ENCODE measurements around the gene PDIK1L. TPM values are rescaled to one million over a fixed set of nuclear protein-coding genes. Genes with fewer than 3 reads are reported as not detected.

Gene PDIK1L
- total RNA-seq, 1 donor from 2014 or later = 11.2 TPM

DNA sequence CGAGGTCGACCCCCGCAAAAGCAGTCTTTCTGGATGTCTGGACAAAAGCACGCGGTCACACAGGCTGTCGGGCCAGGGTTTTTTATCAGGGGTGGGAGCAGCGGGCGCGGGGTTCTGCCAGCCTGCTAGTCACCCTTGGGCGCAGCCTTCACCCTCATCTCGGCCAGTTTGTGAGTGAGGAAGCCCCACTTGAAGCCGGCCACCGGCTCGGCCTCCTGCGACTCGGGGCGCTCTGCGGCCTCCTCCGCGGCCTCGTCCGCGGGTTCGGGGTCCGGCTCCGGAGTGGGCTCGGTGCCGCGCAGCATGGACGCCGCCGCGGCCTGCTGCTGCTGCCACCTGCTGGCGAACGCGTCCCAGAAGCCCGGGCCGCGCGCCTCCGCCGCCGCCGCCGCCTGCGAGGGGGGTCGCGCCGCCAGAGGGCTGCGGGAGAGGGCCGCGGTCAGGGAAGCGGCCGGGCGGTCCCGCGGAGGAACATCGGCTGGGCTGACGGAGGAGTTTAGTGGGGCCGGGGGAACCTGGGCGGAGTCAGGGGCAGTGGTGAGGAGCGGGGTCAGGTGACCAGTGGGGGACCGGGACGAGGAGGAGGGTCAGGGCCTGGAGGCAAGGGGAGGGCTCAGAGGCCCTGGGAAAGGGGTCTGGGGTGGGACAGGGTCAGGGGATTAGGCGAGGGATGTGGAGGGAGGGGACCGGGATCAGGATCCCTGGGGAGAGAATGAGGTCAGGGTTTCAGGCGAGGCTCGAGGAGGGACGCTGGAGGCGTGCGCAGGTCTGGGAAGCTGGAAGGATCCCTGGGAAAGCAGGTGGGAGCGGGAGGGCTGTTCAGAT is 52.6 kb downstream of the PDIK1L start:
- intact Hi-C loops (cut with DNase I) = no loop called here
- peak; percentile 37 for ATAC-seq
- no peak for DNase-seq (ENCODE audit: low spot score)

DNA sequence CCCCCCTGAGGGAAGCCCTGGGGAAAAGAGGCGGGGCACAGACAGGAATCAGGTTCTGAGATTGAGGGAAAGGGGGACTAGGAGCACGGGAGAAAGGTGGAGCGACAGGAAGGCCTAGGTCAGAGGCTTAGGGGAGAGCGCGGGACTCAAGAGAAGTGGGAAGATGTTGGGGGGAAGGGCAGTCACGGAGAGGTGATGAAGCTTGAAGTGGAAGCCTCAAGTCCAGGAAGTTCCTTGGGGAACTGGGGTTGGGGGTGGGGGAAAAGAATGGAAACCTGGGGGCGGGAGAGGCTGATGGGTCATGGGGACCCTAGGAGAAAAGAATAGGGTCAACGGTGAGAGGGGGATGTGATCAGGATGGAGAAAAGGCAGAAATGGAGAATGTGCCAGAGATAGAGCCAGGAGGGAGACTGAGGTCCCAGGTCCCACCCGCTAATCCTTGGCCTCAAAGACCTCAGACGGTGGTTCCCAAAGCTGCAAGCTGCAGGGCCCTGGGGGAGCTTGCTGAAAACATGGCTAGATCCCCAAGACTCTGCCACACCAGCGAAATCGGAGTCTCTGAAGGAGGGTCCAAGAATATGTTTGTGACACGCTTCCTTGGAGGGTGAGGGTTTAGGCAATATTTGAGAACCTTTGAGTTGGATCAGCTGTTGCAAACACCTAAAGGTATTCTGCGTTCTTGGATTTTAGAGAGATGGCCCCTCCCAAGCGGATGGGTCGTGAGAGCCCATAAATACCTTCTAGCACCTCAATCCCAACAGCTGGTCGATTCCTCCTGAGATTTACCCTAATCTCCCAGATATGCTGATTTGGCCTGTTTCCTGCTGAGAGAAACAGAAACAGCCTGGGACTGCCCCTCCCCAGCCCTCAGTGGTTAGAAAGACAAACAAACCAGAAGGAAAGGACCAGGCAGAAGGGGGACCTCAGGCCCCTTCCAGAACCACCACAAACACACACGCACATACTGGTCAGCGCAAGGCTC is 53.5 kb downstream of the PDIK1L start:
- intact Hi-C loops (cut with DNase I) = no loop called here
- ATAC-seq (no peak), DNase-seq (ENCODE audit: low spot score) (no peak)

DNA sequence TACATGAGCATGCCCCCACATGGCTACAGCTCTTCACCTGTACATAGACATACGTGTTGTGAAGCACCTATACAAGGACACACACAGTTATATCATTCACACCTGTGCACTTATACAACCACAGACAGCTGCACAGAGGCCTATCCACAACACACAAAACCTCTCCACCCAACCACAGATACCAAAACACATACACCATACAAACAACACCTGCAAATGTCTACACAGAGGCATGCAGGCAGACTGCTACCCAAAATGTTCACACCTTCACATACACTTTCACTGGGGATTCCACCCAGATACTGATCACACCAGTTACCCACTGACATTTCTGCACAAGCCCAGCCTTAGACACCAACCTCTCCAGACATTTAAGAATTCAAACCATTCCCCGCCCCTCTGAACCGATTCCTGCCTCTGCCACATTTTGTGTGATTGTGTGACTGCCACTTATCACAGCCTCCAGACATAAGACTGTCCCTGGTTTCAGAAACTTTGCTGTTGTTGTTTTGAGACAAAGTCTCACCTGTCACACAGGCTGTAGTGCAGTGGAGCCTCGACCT is 55.2 kb downstream of the PDIK1L start:
- DNase-seq (ENCODE audit: low spot score) (no peak), ATAC-seq (no peak)
- intact Hi-C loops (cut with DNase I) = no loop called here

DNA sequence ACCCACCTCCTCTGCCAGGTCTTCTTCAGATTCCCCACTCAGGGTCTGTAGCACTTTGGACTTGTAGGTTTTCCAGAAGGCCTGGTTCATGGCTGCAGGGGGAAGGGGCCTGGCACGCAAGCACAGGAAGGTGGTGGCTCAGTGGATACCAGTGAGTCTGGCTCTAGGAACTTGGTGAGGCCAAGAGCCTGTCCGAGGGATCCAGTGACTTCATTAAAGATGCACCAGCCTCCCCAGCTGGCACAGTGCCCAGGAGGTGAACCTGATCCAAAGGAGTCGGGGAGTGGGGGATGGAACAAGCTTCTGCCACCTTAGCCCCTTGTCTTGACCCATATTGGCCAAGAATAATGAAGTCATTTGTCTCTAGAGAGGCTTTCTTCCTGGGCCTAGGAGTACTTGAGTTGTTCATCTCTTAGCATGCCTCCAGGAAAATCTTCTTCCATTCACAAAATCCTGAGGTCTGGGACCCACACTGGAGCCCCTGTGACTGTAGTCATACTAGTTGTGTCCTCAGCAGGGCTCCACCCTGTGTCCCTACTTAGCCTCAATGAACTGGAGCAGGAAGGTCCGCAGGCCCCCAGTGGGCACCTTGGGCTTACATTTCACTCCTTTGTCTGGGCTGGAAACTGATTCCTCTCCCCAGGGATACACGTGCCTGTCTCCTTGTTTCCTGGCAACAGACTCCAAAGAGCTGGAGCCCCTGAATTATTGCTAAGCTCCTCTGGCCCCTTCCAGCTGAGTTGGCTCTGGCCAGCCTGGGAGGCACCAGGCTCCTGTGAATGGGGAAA is 57.0 kb downstream of the PDIK1L start, which contains the start of gene C1orf232:
Gene C1orf232 (minus strand): TSS at position 554 of the 788 bp plus-strand sequence. CDS start 464 bp downstream, at position 90.
- DNase-seq (ENCODE audit: low spot score) (no peak), ATAC-seq (no peak)
- intact Hi-C loops (cut with DNase I) = no loop called here

DNA sequence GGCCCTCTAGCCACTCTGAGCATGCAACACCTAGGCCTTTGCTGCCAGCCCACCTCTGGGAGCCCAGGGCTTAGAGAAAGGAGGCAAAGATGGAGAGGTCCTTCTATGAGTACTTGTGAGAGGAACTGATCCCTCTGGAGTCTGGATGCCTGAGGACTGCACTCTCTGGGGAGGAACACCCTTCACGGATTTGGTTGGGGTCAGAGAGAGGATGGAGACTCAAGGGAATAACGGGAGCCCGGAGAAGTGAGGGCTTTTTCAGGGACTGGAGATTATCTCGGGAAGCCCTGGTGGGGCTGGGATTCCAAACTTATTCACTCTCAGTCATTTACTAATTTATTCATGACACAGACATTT is 57.6 kb downstream of the PDIK1L start:
- intact Hi-C loops (cut with DNase I) = no loop called here
- ATAC-seq = no peak

DNA sequence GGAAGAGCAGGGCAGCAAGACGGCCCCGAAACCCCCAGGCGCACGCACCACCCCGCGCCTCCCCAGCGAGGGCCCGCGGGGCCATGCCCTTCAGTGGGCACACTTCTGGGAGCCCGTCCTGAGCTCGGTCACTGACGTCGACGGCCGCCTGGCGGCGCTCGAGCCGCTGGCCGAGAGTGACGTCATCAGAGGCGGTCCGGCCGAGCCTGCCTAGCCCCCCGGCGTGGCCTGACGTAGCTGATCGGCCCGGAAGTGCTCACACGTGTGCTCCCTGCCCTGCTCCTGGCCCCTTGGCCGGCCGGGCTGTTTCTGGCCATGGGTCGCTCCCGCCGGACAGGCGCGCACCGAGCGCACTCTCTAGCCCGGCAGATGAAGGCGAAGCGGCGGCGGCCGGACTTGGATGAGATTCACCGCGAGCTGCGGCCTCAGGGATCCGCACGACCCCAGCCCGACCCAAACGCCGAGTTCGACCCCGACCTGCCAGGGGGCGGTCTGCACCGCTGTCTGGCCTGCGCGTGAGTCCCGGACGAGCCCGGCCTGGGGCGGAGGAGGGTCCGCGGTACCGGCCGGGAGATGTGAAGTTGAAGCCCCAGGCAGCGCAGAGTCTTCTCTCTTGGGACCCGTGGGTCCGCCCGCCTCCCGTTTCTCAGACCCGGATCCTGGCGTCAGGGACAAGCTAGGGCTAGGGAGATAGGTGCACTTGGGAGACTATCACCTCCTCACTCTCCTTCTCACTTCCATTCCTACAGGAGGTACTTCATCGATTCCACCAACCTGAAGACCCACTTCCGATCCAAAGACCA is 58.2 kb downstream of the PDIK1L start, which contains the start of gene ZNF593:
Gene ZNF593 (plus strand): TSS at position 240 of the 803 bp plus-strand sequence. CDS start 76 bp downstream, at position 316.
- intact Hi-C loops (cut with DNase I) = no loop called here
- ATAC-seq (peak; percentile 98), DNase-seq (ENCODE audit: low spot score) (peak; percentile 95)

More for the DNA sequence above, 57.6 kb downstream of the PDIK1L start:
- no peak for DNase-seq (ENCODE audit: low spot score)

DNA sequence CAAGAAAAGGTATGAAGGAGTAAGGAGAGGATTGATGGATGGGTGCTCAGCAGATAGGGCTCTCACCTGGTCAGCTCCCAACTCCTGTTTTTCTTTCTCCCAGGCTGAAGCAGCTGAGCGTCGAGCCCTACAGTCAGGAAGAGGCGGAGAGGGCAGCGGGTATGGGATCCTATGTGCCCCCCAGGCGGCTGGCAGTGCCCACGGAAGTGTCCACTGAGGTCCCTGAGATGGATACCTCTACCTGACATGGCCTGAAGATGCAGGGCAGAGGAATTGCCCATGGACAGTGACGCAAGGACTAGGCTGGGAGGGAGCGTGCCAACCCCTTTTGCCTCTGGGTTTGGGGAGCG is 58.8 kb downstream of the PDIK1L start:
- DNase-seq (ENCODE audit: low spot score) = no peak
- intact Hi-C loops (cut with DNase I) = no loop called here

DNA sequence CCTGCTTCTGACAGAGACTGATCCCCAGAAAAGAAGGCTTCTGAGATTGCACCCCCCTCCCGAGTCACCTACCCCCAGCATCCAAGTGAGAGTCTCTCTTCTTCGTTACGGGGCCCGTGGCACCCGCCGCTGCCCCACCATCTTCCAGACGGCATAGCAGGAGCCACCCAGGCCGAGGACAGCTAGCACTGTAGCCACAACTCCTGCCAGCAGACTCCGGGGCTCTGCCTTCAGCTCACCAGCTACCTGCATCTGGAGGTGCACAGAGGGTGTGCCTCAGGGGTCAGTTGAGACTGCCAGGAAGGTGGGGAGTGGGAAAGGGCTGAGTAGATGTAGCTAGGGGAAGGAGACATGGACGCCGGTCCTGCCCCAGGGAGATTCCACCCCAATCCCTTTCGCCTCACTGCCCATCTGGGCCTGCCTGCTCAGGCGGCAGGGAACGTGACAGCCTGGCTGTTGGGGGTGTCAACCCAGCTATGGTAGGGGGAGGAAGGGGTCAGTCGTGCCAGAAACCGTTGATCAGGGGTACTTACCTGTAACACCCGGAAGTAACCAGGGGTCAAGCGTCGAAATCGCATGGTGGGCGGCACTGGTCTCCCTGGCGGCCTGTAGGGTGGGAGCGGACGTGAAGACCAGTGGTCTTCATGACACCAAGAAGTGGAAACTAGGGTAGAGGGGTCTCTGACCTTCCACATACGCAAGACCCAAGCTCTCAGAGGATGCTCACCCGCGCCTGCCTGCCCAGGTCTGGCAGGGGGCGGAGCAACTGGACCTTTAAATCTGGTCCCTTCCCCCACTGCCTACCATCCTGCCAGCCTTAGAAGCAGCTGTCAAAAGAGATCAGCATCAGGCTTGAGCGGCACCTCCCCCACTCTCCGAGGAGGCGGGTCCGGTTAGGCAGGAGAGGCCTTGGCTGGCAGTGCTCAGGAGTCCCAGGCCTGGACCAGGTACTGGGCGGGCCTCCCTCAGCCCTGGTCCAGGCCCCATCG is 59.8 kb downstream of the PDIK1L start, which contains the start of gene ZNF593OS:
Gene ZNF593OS (minus strand): TSS at position 749 of the 989 bp plus-strand sequence. CDS start 171 bp downstream, at position 578.
- DNase-seq (ENCODE audit: low spot score) (no peak), ATAC-seq (no peak)
- intact Hi-C loops (cut with DNase I) = no loop called here

More for the DNA sequence above, 58.8 kb downstream of the PDIK1L start:
- no peak for ATAC-seq

Other genes starting within 250 kb of the PDIK1L start
- gene PAQR7, start 236.1 kb upstream of the PDIK1L start, total RNA-seq = 12.3 TPM
- gene STMN1, start 205.4 kb upstream of the PDIK1L start, total RNA-seq = 186 TPM
- 11.5 TPM for gene PAFAH2, start 113.8 kb upstream of the PDIK1L start, total RNA-seq
- 39.9 TPM for gene EXTL1, start 90.0 kb upstream of the PDIK1L start, total RNA-seq
- not detected for gene SLC30A2, start 65.7 kb upstream of the PDIK1L start, total RNA-seq
- gene TRIM63, start 44.2 kb upstream of the PDIK1L start, total RNA-seq = 0.18 TPM
- 11.8 TPM for gene FAM110D, start 47.3 kb downstream of the PDIK1L start, total RNA-seq
- gene C1orf232, start 57.1 kb downstream of the PDIK1L start, total RNA-seq = not detected
- gene ZNF593, start 58.1 kb downstream of the PDIK1L start, total RNA-seq = 18.3 TPM
- not detected for gene ZNF593OS, start 60.0 kb downstream of the PDIK1L start, total RNA-seq
- 3.1 TPM for gene CNKSR1, start 65.7 kb downstream of the PDIK1L start, total RNA-seq
- not detected for gene CATSPER4, start 78.8 kb downstream of the PDIK1L start, total RNA-seq
- gene CEP85, start 122.4 kb downstream of the PDIK1L start, total RNA-seq = 17.6 TPM
- gene SH3BGRL3, start 168.3 kb downstream of the PDIK1L start, total RNA-seq = 106 TPM
- 23.1 TPM for gene UBXN11, start 194.8 kb downstream of the PDIK1L start, total RNA-seq
- 13.2 TPM for gene CD52, start 206.1 kb downstream of the PDIK1L start, total RNA-seq
- not detected for gene CRYBG2, start 242.3 kb downstream of the PDIK1L start, total RNA-seq

All from sciatic nerve (tissue), 2 donors.